GM23248 (cell line): Measurements from ENCODE around the gene NFIC.

Source experiments
- EZH2 ChIP-seq: fragments of 200-600 bp; sonication (generic); IDR thresholded peaks from 2 replicates; pipeline ENCODE4 v1.6.1; 2018; ENCODE audit warnings: antibody characterized with exemption, mild to moderate bottlenecking; ENCODE audit not compliant: insufficient read depth, poor library complexity, severe bottlenecking
- EZH2phosphoT487 ChIP-seq: fragments of 200-600 bp; sonication (generic); IDR thresholded peaks from 2 replicates; pipeline ENCODE4 v1.6.1; 2018; ENCODE audit warnings: antibody characterized with exemption, moderate library complexity, mild to moderate bottlenecking, low read depth; ENCODE audit not compliant: insufficient read depth

GRCh38 chr19:3479834-3480215, 113.4 kb downstream of the NFIC start:
- TF ChIP-seq EZH2 (no peak), EZH2phosphoT487 (no peak)
